CD4-positive, alpha-beta T cell treated with Interleukin-15 for 4 hours (primary cell): Measurements from ENCODE around the gene HMBS.
"Not testable (repeated sequence)": the region's sequence is repeated elsewhere in the genome, so short reads cannot be mapped to it uniquely, and the experiment has no call there.

Experiments used
- DNase-seq: peaks from one replicate; pipeline ENCODE4 v3.0.0-alpha.2; 2020; ENCODE audit warnings: low spot score

The HMBS gene

GRCh38 chr11:119100994-119101758, 16.5 kb downstream of the HMBS start:
- no peak for DNase-seq

- DNase-seq, result peak; percentile 87
Measured at GRCh38 chr11:119101759-119102423, 17.2 kb downstream of the HMBS start, which contains the start of gene DPAGT1. DPAGT1 (minus strand) TSS chr11:119101853; CDS start chr11:119101655, 198 bp downstream.

DNA sequence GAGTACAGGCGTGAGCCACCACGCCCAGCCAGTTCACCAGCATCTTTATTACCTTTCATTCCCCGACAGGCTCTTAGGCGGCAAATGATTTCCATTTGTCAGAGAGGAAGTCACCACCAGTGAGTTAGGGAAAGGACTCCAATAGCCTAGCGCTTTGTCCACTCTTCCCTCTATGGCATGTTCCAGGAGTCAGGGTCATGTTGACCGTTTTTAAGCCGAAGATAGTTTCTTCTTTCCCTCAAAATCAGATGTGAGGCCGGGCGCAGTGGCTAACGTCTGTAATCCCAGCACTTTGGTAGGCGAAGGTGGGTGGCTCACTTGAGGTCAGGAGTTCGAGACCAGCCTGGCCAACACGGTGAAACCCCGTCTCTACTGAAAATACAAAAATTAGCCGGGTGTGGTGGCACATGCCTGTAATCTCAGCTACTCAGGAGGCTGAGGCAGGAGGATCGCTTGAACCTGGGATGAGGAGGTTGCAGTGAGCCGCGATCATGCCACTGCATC, 18.5 kb downstream of the HMBS start:
- not testable (repeated sequence) for DNase-seq

DNA sequence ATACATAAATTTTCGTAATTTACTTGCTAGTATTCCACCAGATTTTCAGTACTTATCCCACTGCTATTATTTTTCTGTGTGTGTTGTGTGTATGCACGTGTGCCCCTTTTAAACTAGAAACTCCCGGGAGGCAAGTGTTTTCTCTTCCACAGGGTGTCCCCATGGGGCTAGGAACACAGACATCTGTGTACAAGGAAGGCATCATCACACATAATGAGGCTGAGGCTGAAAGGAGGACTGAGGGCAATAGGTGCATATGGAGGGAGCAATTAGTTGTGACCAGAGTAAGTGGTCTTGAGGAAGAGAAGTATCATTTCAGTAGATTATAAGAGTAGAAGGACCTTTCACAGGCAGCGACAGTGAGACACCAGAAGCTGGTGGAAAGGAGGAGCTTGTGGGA, 19.1 kb downstream of the HMBS start:
- no peak for DNase-seq

- DNase-seq, result peak; percentile 88
Measured at GRCh38 chr11:119106564-119107537, 22.2 kb downstream of the HMBS start, which contains the start of gene C2CD2L. C2CD2L (plus strand) TSS chr11:119107344; CDS start chr11:119107742, 398 bp downstream.

- DNase-seq, result no peak
Measured at GRCh38 chr11:119107538-119108145, 23.0 kb downstream of the HMBS start.

- no peak for DNase-seq
Measured at GRCh38 chr11:119108146-119108856, 23.6 kb downstream of the HMBS start.

DNA sequence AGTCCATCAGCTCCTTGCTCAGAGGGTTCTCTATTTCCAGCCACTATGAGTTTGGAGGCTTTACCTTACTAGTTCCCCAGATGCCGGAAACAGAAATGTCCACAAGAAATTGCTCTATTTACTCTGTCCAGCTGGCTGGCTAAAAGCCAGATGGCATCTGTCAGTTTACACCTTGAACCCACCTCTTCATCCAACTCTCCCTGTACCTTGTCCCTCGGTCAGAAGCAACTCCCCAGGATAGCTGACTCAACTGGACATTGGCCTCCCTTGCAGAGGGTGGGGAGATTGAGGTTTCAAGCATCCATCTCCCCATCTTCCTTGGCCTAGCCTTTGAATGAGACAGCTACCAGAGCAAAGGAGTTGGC, 24.2 kb downstream of the HMBS start:
- no peak for DNase-seq

DNA sequence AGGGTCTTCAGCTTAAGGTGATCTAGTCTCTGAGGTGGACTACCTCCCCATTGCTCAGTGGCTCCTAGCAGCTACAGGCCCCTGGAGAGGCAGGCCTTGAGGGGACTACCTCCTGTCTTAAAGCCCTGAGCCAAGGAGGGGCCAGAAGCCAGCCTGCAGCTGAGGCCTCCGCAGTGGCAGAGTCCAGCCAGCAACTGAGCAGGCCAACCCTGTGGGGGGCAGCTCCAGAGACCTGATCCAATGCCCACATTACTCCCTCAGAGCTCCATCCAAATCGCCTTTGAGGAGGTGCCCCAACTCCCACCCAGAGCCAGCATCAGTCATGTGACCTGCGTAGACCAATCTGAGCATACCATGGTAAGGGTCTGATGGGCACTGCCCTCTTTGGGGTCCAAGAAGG, 25.2 kb downstream of the HMBS start:
- DNase-seq, result no peak

GRCh38 chr11:119110439-119110838, 25.8 kb downstream of the HMBS start:
- no peak for DNase-seq

DNA sequence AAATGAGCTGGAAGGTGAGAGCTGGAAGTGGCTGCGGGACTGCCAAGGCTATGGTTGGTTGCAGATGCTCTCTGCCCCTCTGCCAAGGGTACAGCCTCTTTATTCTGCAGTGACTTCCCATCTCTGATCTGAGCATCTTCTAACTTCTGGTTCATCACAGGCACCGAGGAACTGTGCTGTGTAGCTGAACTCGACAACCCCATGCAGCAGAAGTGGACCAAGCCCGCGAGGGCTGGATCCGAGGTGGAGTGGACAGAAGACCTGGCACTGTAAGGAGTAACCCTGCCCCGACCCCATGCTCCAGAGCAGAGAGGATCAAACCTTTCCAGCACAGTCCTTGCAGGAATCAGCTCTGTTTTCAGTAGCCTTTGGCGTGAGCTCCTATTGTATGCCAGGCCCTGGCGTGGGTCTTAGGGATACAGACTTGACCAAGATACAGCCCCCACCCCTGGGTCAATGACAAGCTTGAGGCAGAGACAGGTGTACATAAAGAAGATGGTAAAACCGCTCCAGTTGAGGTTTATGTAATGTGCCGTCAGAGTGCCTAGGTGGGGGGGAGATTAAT, 26.8 kb downstream of the HMBS start:
- no peak for DNase-seq

DNA sequence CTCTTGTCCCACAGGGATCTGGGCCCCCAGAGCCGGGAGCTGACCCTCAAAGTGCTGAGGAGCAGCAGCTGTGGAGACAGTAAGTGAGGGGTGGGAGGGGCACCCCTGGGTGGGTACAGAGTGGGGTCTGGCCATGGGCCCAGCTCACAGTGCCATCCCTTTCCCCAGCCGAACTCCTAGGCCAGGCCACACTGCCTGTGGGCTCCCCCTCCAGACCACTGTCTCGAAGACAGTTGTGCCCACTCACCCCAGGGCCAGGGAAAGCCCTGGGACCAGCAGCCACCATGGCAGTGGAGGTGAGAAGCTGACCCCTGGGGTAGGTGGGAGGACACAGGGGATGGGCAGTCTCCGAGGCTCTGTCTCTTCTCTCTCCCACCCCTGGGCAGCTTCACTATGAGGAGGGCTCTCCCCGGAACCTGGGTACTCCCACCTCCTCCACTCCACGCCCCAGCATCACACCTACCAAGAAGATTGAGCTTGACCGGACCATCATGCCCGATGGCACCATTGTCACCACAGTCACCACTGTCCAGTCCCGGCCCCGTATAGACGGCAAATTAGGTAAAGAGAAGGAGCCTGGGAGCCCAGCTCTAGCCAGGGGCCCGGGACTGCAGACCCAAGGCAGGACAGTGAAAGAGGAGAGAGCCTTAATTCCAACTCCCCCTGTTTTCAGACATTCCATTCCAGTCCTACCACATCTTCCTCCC, 27.8 kb downstream of the HMBS start:
- no peak for DNase-seq

DNA sequence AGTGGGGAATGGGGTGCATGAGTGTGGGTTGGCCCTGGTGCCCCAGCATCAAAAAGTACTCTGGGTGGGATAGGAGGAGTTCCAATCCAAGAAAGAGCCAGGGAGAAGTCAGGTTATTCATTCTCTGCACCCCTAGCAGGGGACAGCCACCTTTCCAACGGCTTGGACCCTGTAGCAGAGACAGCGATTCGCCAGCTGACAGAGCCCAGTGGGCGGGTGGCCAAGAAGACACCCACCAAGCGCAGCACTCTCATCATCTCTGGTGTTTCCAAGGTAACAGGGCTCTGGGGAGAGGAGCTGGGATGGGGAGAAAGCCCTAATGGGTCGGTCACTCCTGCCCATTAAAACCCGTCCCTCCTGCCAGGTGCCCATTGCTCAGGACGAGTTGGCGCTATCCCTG, 29.0 kb downstream of the HMBS start:
- DNase-seq, result no peak

GRCh38 chr11:119114351-119114750, 29.7 kb downstream of the HMBS start:
- no peak for DNase-seq

GRCh38 chr11:119115484-119116234, 31.0 kb downstream of the HMBS start:
- peak; percentile 35 for DNase-seq

- no peak for DNase-seq
Measured at GRCh38 chr11:119116235-119116594, 31.5 kb downstream of the HMBS start.

- DNase-seq, result no peak
Measured at GRCh38 chr11:119116601-119117000, 31.9 kb downstream of the HMBS start.

- DNase-seq, result no peak
Measured at GRCh38 chr11:119117004-119117706, 32.5 kb downstream of the HMBS start.

DNA sequence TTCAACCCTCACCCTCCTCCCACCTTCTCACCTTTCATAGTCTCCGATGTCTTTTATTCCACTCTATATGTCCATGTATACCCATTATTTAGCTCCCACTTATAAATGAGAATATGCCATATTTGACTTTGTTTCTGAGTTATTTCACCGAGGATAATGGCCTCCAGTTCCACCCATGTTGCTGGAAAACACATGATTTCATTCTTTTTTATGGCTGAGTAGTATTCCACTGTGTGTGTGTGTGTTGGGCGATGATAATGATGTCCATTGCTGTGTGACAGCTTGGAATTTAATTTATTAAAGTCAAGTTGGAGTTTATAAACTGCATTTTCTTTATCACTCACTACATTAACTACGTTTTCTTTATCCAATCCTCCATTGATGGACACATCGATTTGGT, 33.5 kb downstream of the HMBS start:
- DNase-seq, result no peak
